Spleen (tissue), 11 donors: Measurements from ENCODE around the gene KIZ. TPM values are rescaled to one million over a fixed set of nuclear protein-coding genes. Genes with fewer than 3 reads are reported as not detected.

Experiments
- DNase-seq: peaks from one replicate; pipeline ENCODE4 v3.0.0-alpha.2; 2020
- H3K27ac ChIP-seq, 8 donors: fragments of 200-600 bp; sonication (generic) in 7 of 8; 1 replicate in 4 of 8; 2 replicates in 4 of 8; pipeline versions ENCODE4 v1.5.0 to v1.8.0; 2016 to 2021; ENCODE audit warnings: inconsistent platforms in 4 of 8, mild to moderate bottlenecking in 4 of 8, moderate library complexity in 1 of 8
- H3K27me3 ChIP-seq, 7 donors: fragments of 200-600 bp; sonication (generic) in 6 of 7; replicated peaks in 1 of 7; 1 replicate in 4 of 7; 2 replicates in 3 of 7; pipeline versions ENCODE4 v1.5.0 to v1.8.0; 2016 to 2021; ENCODE audit warnings: inconsistent platforms in 3 of 7, mild to moderate bottlenecking in 1 of 7
- H3K36me3 ChIP-seq, 6 donors: fragments of 200-600 bp; sonication (generic) in 5 of 6; 1 replicate in 4 of 6; 2 replicates in 2 of 6; pipeline versions ENCODE4 v1.5.0 to v1.8.0; 2016 to 2021; ENCODE audit warnings: inconsistent platforms in 2 of 6
- H3K4me1 ChIP-seq, 6 donors: fragments of 200-600 bp; sonication (generic) in 5 of 6; 1 replicate in 3 of 6; 2 replicates in 3 of 6; pipeline versions ENCODE4 v1.5.0 to v1.8.0; 2016 to 2021; ENCODE audit warnings: inconsistent platforms in 3 of 6
- H3K4me3 ChIP-seq, 8 donors: fragments of 200-600 bp; sonication (generic) in 7 of 8; 1 replicate in 4 of 8; 2 replicates in 4 of 8; pipeline versions ENCODE4 v1.5.0 to v1.8.0; 2016 to 2021; ENCODE audit warnings: inconsistent platforms in 4 of 8, mild to moderate bottlenecking in 4 of 8, moderate library complexity in 2 of 8
- H3K9me3 ChIP-seq, 8 donors: fragments of 200-600 bp; sonication (generic) in 7 of 8; 1 replicate in 4 of 8; 2 replicates in 4 of 8; pipeline versions ENCODE4 v1.5.0 to v1.8.0; 2016 to 2021; ENCODE audit warnings: inconsistent platforms in 4 of 8
- CTCF ChIP-seq, 11 experiments: fragments of 200-600 bp in 7 of 11; fragments of 450-650 bp in 4 of 11; sonication (generic) in 4 of 11; IDR thresholded peaks in 8 of 11; conservative IDR thresholded peaks in 3 of 11; 1 replicate in 7 of 11; 2 replicates in 4 of 11; pipeline versions ENCODE4 v1.4.0 to v1.8.0; 2016 to 2021; ENCODE audit warnings: antibody characterized with exemption in 11 of 11, inconsistent platforms in 4 of 11, mild to moderate bottlenecking in 1 of 11
- POLR2A ChIP-seq, 3 donors: fragments of 450-650 bp; IDR thresholded peaks; one replicate each; pipeline ENCODE4 v1.5.1; 2017; ENCODE audit warnings: antibody characterized with exemption in 3 of 3, mild to moderate bottlenecking in 1 of 3
- POLR2AphosphoS5 ChIP-seq, 3 donors: sonication (generic); formaldehyde crosslinking; IDR thresholded peaks; one replicate each; pipeline ENCODE4 v1.5.1; 2017; ENCODE audit warnings: antibody characterized with exemption in 3 of 3
- WGBS, 5 donors: extraction: QIAGEN DNeasy Blood & Tissue Kit in 3 of 5; methylation state at CpG; one replicate each; pipeline versions ENCODE4 v1.1.5 to v1.1.7; 2013 to 2018; 5-methylcytosine and 5-hydroxymethylcytosine counted together
- intact Hi-C: fragments of 100-400 bp; cut with DNase I; formaldehyde crosslinking; loops from one replicate; pipeline ENCODE4 v1.15.0; 2023; ENCODE audit warnings: low total_unique reads
- polyA plus RNA-seq, 3 donors: library from polyadenylated mRNA; stranded (reverse); fragments of 200-250 nt; gene quantifications; one replicate each; pipeline ENCODE4 v1.2.1, GENCODE V29; 2013
- total RNA-seq, 7 donors: library from RNA; depleted of rRNA in 3 of 7; stranded (reverse); fragments of >200 nt in 3 of 7; fragmentation: NEBNext Ultra II Directional in 4 of 7; extraction: Animal tissue kit (Norgen Biotek cat#: 25700) in 4 of 7; gene quantifications; one replicate each; pipeline versions ENCODE4 v1.1.0 to v1.2.1, GENCODE V29; 2016 to 2021
- donor health status: healthy with polysubstance abuse.
- donor health status: DM: no; HTN: no; CAD: no; lungs with moderate emphysema.
- donor health status: DM: no; HTN: no; CAD: no.
- donor health status: Bipolar disorder and iron deficiency.
- donor health status: healthy.
- donor health status: DM: no; HTN: no; CAD: no.
- donor health status: DM: yes; HTN: yes; CAD: no.

KIZ gene
- total and polyA plus RNA-seq, 10 donors = 9.5 to 57.9 (median 20.2) TPM

- intact Hi-C loops = no loop called here
These were observed 99.5 kb downstream of the KIZ start for GRCh38 chr20:21225215-21225947.

DNA sequence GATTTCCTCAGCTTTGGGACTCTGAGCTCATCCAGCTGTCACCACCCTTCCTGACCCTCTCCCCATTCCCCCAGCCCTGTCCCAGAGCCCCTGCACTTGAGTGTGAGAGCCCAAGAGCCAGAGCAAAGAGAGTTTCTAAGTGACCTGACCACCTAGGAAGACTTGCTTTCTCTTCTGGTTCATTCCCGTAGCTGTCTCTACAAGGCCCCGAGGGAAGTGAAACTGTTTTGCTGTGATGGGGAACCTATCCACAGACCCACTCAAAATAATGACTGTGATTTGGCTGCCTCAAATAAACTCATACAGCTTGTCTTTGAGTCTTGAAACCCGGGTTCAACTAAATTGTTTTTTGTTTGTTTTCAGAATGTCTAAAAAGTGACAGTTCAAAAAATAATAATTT is 102.6 kb downstream of the KIZ start:
- Histone ChIP-seq H3K27me3 (no peaks in the 10 kb centered on the region), H3K4me1 (no peaks in the 10 kb centered on the region), H3K36me3 (peaks cover 0 to 71% (median 26%) of the 10 kb centered on the region in 6 donors), H3K4me3 (no peak overlapping the region), H3K9me3 (no peaks in the 10 kb centered on the region), H3K27ac (no peak overlapping the region)
- no peak for DNase-seq
- WGBS, 5 donors = 63 to 80% (median 72%) methylated on average over 3 of the region's 3 CpGs
- TF ChIP-seq POLR2AphosphoS5 (IDR thresholded peaks at IDR 0.05) (no peak), POLR2A (IDR thresholded peaks at IDR 0.05) (no peak), CTCF (IDR thresholded peaks at IDR 0.05 in 8 of 11, conservative IDR thresholded peaks at IDR 0.05 in 3 of 11) (no peak)
- intact Hi-C loops = no loop called here

More at GRCh38 chr20:21225215-21225947, 99.5 kb downstream of the KIZ start:
- no peak overlapping the region for H3K27ac ChIP-seq
- WGBS, 5 donors = 94 to 98% (median 95%) methylated on average over 6 of the region's 6 CpGs
- no peaks in the 10 kb centered on the region for H3K9me3 ChIP-seq
- peaks cover 0 to 50% (median 12%) of the 10 kb centered on the region in 6 donors for H3K36me3 ChIP-seq
- no peak overlapping the region for H3K4me3 ChIP-seq
- no peaks in the 10 kb centered on the region for H3K4me1 ChIP-seq
- H3K27me3 ChIP-seq = no peaks in the 10 kb centered on the region
- TF ChIP-seq POLR2A (IDR thresholded peaks at IDR 0.05) (no peak), POLR2AphosphoS5 (IDR thresholded peaks at IDR 0.05) (no peak), CTCF (IDR thresholded peaks at IDR 0.05 in 8 of 11, conservative IDR thresholded peaks at IDR 0.05 in 3 of 11) (no peak)
- no peak for DNase-seq

- WGBS, 5 donors = 89 to 97% (median 92%) methylated on average over 2 of the region's 2 CpGs
- H3K36me3 ChIP-seq = peaks cover 0 to 64% (median 26%) of the 10 kb centered on the region in 6 donors
- no peak for DNase-seq
- H3K4me1 ChIP-seq = no peaks in the 10 kb centered on the region
- TF ChIP-seq CTCF (IDR thresholded peaks at IDR 0.05 in 8 of 11, conservative IDR thresholded peaks at IDR 0.05 in 3 of 11) = no peak
- intact Hi-C loops = no loop called here
- H3K4me3 ChIP-seq = no peak overlapping the region
- H3K9me3 ChIP-seq = no peaks in the 10 kb centered on the region
- no peak overlapping the region for H3K27ac ChIP-seq
- H3K27me3 ChIP-seq = no peaks in the 10 kb centered on the region
These were observed 103.3 kb downstream of the KIZ start for GRCh38 chr20:21229163-21229562.

DNA sequence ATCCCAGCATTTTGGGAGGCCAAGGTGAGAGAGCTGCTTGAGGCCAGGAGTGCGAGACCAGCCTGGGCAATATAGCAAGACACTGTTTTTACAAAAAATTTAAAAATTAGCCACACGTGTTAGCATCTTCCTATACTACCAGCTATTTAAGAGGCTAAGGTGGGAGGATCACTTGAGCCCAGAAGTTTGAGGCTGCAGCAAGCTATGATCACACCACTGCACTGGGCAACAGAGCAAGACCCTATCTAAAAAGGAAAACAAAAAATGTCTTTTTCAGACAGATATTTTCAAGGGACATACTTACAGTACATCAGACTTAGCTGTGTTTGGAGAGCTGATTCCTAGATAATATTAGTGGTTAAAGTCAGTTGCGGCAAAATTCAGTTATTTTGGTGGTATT is 104.3 kb downstream of the KIZ start:
- intact Hi-C loops = no loop called here
- no peak for TF ChIP-seq POLR2AphosphoS5 (IDR thresholded peaks at IDR 0.05)
- TF ChIP-seq POLR2A (IDR thresholded peaks at IDR 0.05) = no peak
- TF ChIP-seq CTCF (IDR thresholded peaks at IDR 0.05 in 8 of 11, conservative IDR thresholded peaks at IDR 0.05 in 3 of 11) = no peak

More for the DNA sequence above, 104.3 kb downstream of the KIZ start:
- no peaks in the 10 kb centered on the region for H3K27me3 ChIP-seq
- no peaks in the 10 kb centered on the region for H3K9me3 ChIP-seq
- H3K4me3 ChIP-seq = no peak overlapping the region
- WGBS, 5 donors = 94 to 99% (median 97%) methylated on average over 3 of the region's 3 CpGs
- peaks cover 0 to 63% (median 26%) of the 10 kb centered on the region in 6 donors for H3K36me3 ChIP-seq
- no peak for DNase-seq
- H3K4me1 ChIP-seq = no peaks in the 10 kb centered on the region
- no peak overlapping the region for H3K27ac ChIP-seq
